HG03139 (cell line): ENCODE measurements around the gene CGB3.

Experiments
- ATAC-seq: cut with Tn5 transposase; IDR thresholded peaks from one replicate; pipeline ENCODE4 v1.9.1; 2021; ENCODE audit not compliant: unreplicated experiment

The CGB3 gene

DNA sequence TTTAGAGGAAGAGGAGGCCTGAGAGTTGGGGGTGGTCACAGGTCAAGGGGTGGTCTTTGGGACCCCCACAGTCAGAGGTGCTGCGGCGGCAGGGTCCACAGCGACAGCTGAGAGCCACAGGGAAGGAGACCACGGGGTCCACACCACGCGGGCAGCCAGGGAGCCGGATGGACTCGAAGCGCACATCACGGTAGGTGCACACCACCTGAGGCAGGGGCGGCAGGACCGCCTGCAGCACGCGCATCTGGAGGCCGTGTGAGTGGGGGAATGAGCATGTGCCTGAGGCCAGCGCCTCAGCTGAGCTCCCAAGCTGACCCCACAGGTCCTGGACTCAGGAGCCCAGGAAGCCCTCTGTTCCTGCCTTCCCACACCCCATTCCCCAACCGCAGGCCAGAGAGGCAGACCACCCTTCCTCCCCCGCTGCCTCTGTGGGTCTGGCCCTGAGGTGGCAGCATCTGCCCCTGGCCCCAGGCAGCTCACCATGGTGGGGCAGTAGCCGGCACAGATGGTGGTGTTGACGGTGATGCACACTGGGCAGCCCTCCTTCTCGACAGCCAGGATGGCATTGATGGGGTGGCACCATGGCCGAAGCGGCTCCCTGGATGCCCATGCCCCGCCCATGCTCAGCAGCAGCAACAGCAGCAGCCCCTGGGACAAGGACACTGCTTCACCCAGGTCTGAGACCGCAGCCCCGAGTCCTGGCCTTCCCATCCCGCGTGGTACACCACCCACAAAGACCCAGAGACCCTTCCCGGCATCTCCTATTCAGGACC lies 7.9 kb downstream of the CGB3 start:
- no peak for ATAC-seq

DNA sequence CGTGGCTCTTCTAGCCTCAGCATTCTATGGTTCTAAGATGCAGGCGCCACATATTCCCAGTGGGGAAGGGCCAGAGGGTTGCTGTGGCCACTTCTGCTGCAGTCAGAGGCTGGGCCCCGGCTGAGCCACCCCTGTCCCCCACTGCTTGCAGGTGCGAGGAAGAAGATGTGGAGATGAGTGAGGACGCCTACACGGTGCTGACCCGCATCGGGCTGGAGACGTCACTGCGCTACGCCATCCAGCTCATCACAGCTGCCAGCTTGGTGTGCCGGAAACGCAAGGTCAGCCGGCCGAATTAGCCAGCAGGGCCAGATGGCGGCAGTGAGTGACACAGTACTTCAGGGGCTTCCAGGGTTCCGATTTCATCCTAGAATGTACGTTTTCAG lies 9.3 kb downstream of the CGB3 start:
- ATAC-seq = no peak

- no peak for ATAC-seq
Observed at GRCh38 chr19:49014123-49014869, 9.8 kb downstream of the CGB3 start.

GRCh38 chr19:49011194-49011593 lies 12.9 kb downstream of the CGB3 start:
- no peak for ATAC-seq

GRCh38 chr19:49010453-49010852 lies 13.7 kb downstream of the CGB3 start:
- no peak for ATAC-seq

- no peak for ATAC-seq
Observed at GRCh38 chr19:49009828-49010227, 14.3 kb downstream of the CGB3 start.

DNA sequence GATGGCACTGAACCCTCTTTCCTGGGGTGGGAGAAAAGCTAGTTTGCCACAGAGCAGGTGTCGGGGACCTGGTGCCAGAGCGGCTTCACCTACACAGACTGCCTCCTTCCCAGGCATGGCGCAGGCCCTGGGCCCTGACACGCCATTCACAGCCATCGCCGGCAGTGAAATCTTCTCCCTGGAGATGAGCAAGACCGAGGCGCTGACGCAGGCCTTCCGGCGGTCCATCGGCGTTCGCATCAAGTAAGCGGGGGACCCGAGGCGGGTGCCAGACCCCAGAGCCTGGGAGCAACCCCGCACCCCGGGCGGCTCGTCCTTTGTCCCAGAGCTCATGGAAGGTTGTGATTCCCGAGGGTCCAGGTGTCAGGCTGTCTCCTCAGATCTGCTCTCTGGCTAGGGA lies 17.2 kb downstream of the CGB3 start:
- no peak for ATAC-seq

GRCh38 chr19:49004964-49005614 lies 19.0 kb downstream of the CGB3 start:
- ATAC-seq = no peak

GRCh38 chr19:49004133-49004532 lies 20.0 kb downstream of the CGB3 start:
- no peak for ATAC-seq

DNA sequence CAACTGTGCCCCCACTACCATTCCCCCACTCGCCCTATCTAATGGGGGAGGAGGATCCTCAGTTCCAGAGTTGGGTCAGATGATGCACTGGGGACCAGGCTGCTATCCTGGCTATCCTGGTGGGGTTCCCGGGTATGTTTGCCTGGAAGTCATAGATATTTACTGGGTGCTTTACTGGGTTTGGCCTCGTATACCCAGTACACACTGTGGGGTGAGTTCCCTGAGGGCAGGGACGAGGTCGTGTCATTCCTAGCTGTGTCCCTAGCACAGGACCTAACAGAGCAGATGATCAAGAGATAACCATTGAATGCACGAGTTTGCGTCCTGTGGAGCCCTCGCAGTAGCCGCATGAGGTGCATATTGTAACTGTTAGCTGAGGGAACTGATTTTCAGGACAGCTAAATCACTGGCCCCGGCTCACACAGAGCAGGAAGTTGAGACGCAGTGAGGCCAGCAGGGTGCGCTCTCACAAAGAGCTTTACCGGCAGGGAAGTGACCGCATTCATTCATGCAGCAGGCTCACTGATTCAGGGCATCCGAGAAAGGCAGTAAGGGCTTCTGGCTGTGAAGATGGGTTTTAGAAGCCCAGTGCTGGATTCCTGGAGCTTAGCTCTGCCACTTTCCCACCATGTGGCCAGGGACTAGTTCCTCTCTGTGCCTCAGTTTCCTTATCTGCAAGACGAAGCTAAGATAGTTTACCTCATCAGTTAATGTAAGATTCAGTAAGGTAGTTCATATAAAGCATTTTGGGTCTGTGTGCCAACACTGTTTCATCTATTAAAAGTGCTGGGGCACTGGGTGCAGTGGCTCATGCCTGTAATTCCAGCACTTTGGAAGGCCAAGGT lies 24.4 kb downstream of the CGB3 start:
- no peak for ATAC-seq

- no peak for ATAC-seq
Observed at GRCh38 chr19:48997972-48998371, 26.2 kb downstream of the CGB3 start.

DNA sequence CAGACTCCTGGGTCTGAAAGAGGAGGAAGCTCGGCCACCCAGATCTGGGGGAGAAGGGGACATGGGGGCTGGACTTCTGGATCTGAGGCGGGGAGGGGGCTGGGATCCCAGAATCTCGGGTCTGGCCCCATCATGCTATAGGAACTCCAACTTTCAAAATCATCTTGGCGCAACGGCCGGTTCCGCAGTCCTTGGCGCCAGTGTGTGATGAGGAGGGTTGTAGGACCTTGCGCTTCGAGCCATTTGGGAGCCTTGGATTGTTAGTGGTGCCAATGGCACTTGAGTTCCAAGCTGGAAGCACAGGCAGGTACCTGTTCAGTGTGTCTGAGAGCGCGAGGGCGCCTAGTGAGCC lies 30.1 kb downstream of the CGB3 start:
- no peak for ATAC-seq

GRCh38 chr19:48993175-48994034 lies 30.7 kb downstream of the CGB3 start, which contains the start of the genes GYS1 and RUVBL2:
TSS of gene GYS1 (minus strand) at chr19:48993309. CDS start at chr19:48993112, 197 bp downstream.
TSS of gene RUVBL2 (plus strand) at chr19:48993887. CDS start at chr19:48993912, 25 bp downstream.
- ATAC-seq = peak; percentile 87

- ATAC-seq = no peak
Observed at GRCh38 chr19:48992581-48993174, 31.5 kb downstream of the CGB3 start.

GRCh38 chr19:48991873-48992580 lies 32.1 kb downstream of the CGB3 start:
- ATAC-seq = no peak

- ATAC-seq = no peak
Observed at GRCh38 chr19:48991011-48991609, 33.0 kb downstream of the CGB3 start.

DNA sequence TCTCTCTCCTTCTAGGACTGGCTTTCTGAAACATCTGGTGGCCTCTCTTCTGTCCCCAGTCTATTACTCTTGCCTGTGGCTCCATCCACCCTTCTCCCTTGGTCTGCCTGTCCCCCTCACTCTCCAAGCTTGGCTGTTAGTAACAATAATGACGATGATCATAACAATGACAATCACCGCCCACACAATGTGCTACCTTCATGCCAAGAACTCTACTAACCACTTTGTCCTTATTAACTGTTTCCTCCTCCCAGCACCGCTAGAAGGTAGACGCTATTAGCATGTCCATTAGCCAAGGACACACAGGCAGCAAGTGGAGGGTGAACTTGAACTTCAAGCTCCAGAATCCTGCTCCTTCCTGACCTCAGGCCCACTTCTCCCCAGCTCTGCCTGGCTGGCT lies 33.7 kb downstream of the CGB3 start:
- ATAC-seq = no peak

- ATAC-seq = no peak
Observed at GRCh38 chr19:48989701-48990291, 34.3 kb downstream of the CGB3 start.
